ENCODE results near the gene CTDP1. TPM values are rescaled to one million over a fixed set of nuclear protein-coding genes. Genes with fewer than 3 reads are reported as not detected.

CTDP1 gene
- total and polyA plus RNA-seq, 9 of the 15 experiments (the other 6 are each of a cell fraction or from before 2014, with no cell fraction given), result 0.07 to 19.2 (median 4.0) TPM

GRCh38 chr18:79640064-79640672 is 39.4 kb upstream of the CTDP1 start:
- in situ Hi-C loops (cut with MboI) (loop anchor here (5.0 kb wide), 1 partner anchor 258 kb away; no protein-coding TSS in a partner anchor), intact Hi-C loops (cut with micrococcal nuclease) (loop anchor here (5.0 kb wide), 1 partner anchor 113 kb away; no protein-coding TSS in a partner anchor)
- Histone ChIP-seq H3K4me1 (replicated peaks in 1 of 2; ENCODE audit: control insufficient read depth in 2 of 2, insufficient read depth in 2 of 2, low read length in 2 of 2) (0 out of 5 replicates have a peak, but pooled peaks cover 0 to 14% of the 10 kb centered on the region in 2 experiments), H3K4me2 (ENCODE audit: insufficient read depth, low read length) (no peak overlapping the region), H3K9me3 (replicated peaks; ENCODE audit: control insufficient read depth, insufficient read depth, low read depth, low read length) (no peaks in the 10 kb centered on the region), H3K79me2 (ENCODE audit: control insufficient read depth, insufficient read depth, low read length) (no peaks in the 10 kb centered on the region), H3K9ac (ENCODE audit: insufficient read depth in 1 of 2, low read depth in 2 of 2, low read length in 2 of 2) (no peak overlapping the region), H2AFZ (ENCODE audit: low read depth, low read length) (no peak overlapping the region), H3K9me1 (ENCODE audit: control insufficient read depth, insufficient read depth, low read length) (no peaks in the 10 kb centered on the region), H4K20me1 (replicated peaks; ENCODE audit: control insufficient read depth, insufficient read depth, low read length) (no peaks in the 10 kb centered on the region), H3K36me3 (ENCODE audit: control insufficient read depth, insufficient read depth, low read length) (no peaks in the 10 kb centered on the region), H3K4me3 (no peak overlapping the region), H3K27me3 (ENCODE audit: control insufficient read depth in 2 of 2, insufficient read depth in 2 of 2, low read length in 2 of 2) (peaks cover 0 to 17% of the 10 kb centered on the region in 2 experiments; a peak in 3 of 5 replicates), H3K27ac (ENCODE audit: extremely low read depth, low read depth, low read length) (no peak overlapping the region)
- ChIA-PET POLR2A (no interaction called here), CTCF (ENCODE audit: low intra/inter-chr PET ratio) (no interaction called here)
- FAIRE-seq, result no peak
- TF ChIP-seq SIRT6 (IDR thresholded peaks at IDR 0.05; ENCODE audit: low read depth, low read length), result no peak
- no peak for TF ChIP-seq JUN (IDR thresholded peaks at IDR 0.05; ENCODE audit: borderline replicate concordance, low read depth, low read length)
- TF ChIP-seq JUN (CRISPR knock-in tag; IDR thresholded peaks at IDR 0.05; ENCODE audit: borderline replicate concordance), result no peak
- no peak for DNase-seq (ENCODE audit: extremely low read depth in 1 of 4, low spot score in 3 of 4)
- 32% methylated on average over 20 of the region's 21 CpGs for WGBS (ENCODE audit: insufficient coverage, low coverage, missing lambda C conversion rate)
- BruUV-seq (replicated peaks), result no TSS peak
- no peak for ATAC-seq

- Histone ChIP-seq H3K36me3 (ENCODE audit: control insufficient read depth, insufficient read depth, low read length) (no peaks in the 10 kb centered on the region), H4K20me1 (replicated peaks; ENCODE audit: control insufficient read depth, insufficient read depth, low read length) (no peaks in the 10 kb centered on the region), H3K4me1 (replicated peaks in 1 of 2; ENCODE audit: control insufficient read depth in 2 of 2, insufficient read depth in 2 of 2, low read length in 2 of 2) (0 out of 5 replicates have a peak, but pooled peaks cover 0 to 14% of the 10 kb centered on the region in 2 experiments), H3K9me1 (ENCODE audit: control insufficient read depth, insufficient read depth, low read length) (no peaks in the 10 kb centered on the region), H3K9ac (ENCODE audit: insufficient read depth in 1 of 2, low read depth in 2 of 2, low read length in 2 of 2) (no peak overlapping the region), H2AFZ (ENCODE audit: low read depth, low read length) (no peak overlapping the region), H3K4me2 (ENCODE audit: insufficient read depth, low read length) (no peak overlapping the region), H3K27me3 (ENCODE audit: control insufficient read depth in 2 of 2, insufficient read depth in 2 of 2, low read length in 2 of 2) (peaks cover 0 to 21% of the 10 kb centered on the region in 2 experiments; a peak in 3 of 5 replicates), H3K27ac (ENCODE audit: extremely low read depth, low read depth, low read length) (no peak overlapping the region), H3K9me3 (replicated peaks; ENCODE audit: control insufficient read depth, insufficient read depth, low read depth, low read length) (no peaks in the 10 kb centered on the region), H3K4me3 (no peak overlapping the region), H3K79me2 (ENCODE audit: control insufficient read depth, insufficient read depth, low read length) (no peaks in the 10 kb centered on the region)
- ATAC-seq, result no peak
- FAIRE-seq, result no peak
- in situ Hi-C loops (cut with MboI) (loop anchor here (5.0 kb wide), 1 partner anchor 259 kb away; no protein-coding TSS in a partner anchor), intact Hi-C loops (cut with micrococcal nuclease) (loop anchor here (5.0 kb wide), 1 partner anchor 114 kb away; no protein-coding TSS in a partner anchor)
- no peak for DNase-seq (ENCODE audit: extremely low read depth in 1 of 4, low spot score in 3 of 4)
- BruUV-seq (replicated peaks), result no TSS peak
- POLR2A ChIA-PET, result interaction anchor here (1.2 kb wide), 1 partner anchor 9 kb away, joined by 3 read pairs; no protein-coding TSS in a partner anchor
- 9% methylated on average over 6 of the region's 10 CpGs for WGBS (ENCODE audit: insufficient coverage, low coverage, missing lambda C conversion rate)
- CTCF ChIA-PET (ENCODE audit: low intra/inter-chr PET ratio), result no interaction called here
- TF ChIP-seq HDAC8 (tag; IDR thresholded peaks at IDR 0.05) (no peak), SNIP1 (IDR thresholded peaks at IDR 0.05; ENCODE audit: low read depth) (no peak), CCAR2 (IDR thresholded peaks at IDR 0.05; ENCODE audit: low read depth, low read length) (no peak), NFXL1 (CRISPR knock-in tag; IDR thresholded peaks at IDR 0.05) (no peak), RBM25 (IDR thresholded peaks at IDR 0.05; ENCODE audit: low read depth, low read length, severe bottlenecking) (no peak), RBM39 (optimal IDR thresholded peaks at IDR 0.05; ENCODE audit: low read depth, low read length) (no peak)
- TF ChIP-seq, protein P1, sequence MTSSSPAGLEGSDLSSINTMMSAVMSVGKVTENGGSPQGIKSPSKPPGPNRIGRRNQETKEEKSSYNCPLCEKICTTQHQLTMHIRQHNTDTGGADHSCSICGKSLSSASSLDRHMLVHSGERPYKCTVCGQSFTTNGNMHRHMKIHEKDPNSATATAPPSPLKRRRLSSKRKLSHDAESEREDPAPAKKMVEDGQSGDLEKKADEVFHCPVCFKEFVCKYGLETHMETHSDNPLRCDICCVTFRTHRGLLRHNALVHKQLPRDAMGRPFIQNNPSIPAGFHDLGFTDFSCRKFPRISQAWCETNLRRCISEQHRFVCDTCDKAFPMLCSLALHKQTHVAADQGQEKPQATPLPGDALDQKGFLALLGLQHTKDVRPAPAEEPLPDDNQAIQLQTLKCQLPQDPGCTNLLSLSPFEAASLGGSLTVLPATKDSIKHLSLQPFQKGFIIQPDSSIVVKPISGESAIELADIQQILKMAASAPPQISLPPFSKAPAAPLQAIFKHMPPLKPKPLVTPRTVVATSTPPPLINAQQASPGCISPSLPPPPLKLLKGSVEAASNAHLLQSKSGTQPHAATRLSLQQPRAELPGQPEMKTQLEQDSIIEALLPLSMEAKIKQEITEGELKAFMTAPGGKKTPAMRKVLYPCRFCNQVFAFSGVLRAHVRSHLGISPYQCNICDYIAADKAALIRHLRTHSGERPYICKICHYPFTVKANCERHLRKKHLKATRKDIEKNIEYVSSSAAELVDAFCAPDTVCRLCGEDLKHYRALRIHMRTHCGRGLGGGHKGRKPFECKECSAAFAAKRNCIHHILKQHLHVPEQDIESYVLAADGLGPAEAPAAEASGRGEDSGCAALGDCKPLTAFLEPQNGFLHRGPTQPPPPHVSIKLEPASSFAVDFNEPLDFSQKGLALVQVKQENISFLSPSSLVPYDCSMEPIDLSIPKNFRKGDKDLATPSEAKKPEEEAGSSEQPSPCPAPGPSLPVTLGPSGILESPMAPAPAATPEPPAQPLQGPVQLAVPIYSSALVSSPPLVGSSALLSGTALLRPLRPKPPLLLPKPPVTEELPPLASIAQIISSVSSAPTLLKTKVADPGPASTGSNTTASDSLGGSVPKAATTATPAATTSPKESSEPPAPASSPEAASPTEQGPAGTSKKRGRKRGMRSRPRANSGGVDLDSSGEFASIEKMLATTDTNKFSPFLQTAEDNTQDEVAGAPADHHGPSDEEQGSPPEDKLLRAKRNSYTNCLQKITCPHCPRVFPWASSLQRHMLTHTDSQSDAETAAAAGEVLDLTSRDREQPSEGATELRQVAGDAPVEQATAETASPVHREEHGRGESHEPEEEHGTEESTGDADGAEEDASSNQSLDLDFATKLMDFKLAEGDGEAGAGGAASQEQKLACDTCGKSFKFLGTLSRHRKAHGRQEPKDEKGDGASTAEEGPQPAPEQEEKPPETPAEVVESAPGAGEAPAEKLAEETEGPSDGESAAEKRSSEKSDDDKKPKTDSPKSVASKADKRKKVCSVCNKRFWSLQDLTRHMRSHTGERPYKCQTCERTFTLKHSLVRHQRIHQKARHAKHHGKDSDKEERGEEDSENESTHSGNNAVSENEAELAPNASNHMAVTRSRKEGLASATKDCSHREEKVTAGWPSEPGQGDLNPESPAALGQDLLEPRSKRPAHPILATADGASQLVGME (CRISPR knock-in tag; IDR thresholded peaks at IDR 0.05), result no peak
These were observed 38.7 kb upstream of the CTDP1 start for GRCh38 chr18:79640875-79641274.
